K562 (cell line): ENCODE measurements around the gene ERN1. TPM values are rescaled to one million over a fixed set of nuclear protein-coding genes. Genes with fewer than 3 reads are reported as not detected.

Experiments used
- ATAC-seq: fragments of 200-7000 bp; cut with Tn5 transposase; 3 replicates; pipeline ENCODE4 v1.9.1; 2020; ENCODE audit warnings: moderate library complexity
- BruUV-seq: library from RNA; stranded (reverse); fragments of 400-500 nt; replicated peaks from 2 replicates; lab custom pipeline; 2021; lab: Mats Ljungman, UMichigan
- CTCF ChIA-PET: fragments of 300-600 bp; formaldehyde crosslinking; extraction: SDS; loops from one replicate; lab custom pipeline; 2021; ENCODE audit warnings: low intra/inter-chr PET ratio; lab: Yijun Ruan, JAX
- POLR2A ChIA-PET: fragments of 300-600, 350-650 bp; sonication (Branson Sonifier 250); formaldehyde crosslinking; extraction: SDS; loops from one replicate; lab custom pipeline; 2021; ENCODE audit warnings: antibody characterized with exemption, inconsistent platforms; lab: Yijun Ruan, JAX
- DNase-seq, 4 experiments: peaks; one replicate each; pipeline versions ENCODE4 v3.0.0 to v3.0.0-alpha.2; 2011 to 2018; ENCODE audit warnings: low spot score in 3 of 4, mixed read lengths in 3 of 4; ENCODE audit errors: extremely low read depth in 1 of 4
- FAIRE-seq: peaks from 2 replicates; lab custom pipeline; 2011; peaks lifted over from hg19 to GRCh38; lab: Jason Lieb, UNC
- H2AFZ ChIP-seq: 2 replicates; pipeline ENCODE4 v1.6.0; 2011; ENCODE audit warnings: low read depth, low read length, control low read depth, inconsistent platforms
- H3K27ac ChIP-seq: fragments of 200-600 bp; 3 replicates; pipeline ENCODE4 v1.8.0; 2011; ENCODE audit warnings: low read depth, mild to moderate bottlenecking, control low read depth, inconsistent platforms, low read length, moderate library complexity, mixed read lengths; ENCODE audit errors: extremely low read depth
- H3K27me3 ChIP-seq, 2 experiments: fragments of 300-600 bp in 1 of 2; 2 replicates in 1 of 2; 3 replicates in 1 of 2; pipeline versions ENCODE4 v1.6.0 to v1.8.0; 2011; ENCODE audit warnings: inconsistent platforms in 2 of 2, low read length in 2 of 2, mild to moderate bottlenecking in 1 of 2, mixed read lengths in 1 of 2, moderate library complexity in 1 of 2; ENCODE audit not compliant: control insufficient read depth in 2 of 2, insufficient read depth in 2 of 2
- H3K36me3 ChIP-seq: fragments of 300-600 bp; 3 replicates; pipeline ENCODE4 v1.8.0; 2011; ENCODE audit warnings: mild to moderate bottlenecking, low read length, inconsistent platforms; ENCODE audit not compliant: control insufficient read depth, insufficient read depth
- H3K4me1 ChIP-seq, 2 experiments: fragments of 200-600 bp in 1 of 2; replicated peaks in 1 of 2; 2 replicates in 1 of 2; 3 replicates in 1 of 2; pipeline versions ENCODE4 v1.5.1 to v1.8.0; 2011; ENCODE audit warnings: inconsistent platforms in 2 of 2, low read length in 2 of 2, mild to moderate bottlenecking in 1 of 2, mixed read lengths in 1 of 2, moderate library complexity in 1 of 2; ENCODE audit not compliant: control insufficient read depth in 2 of 2, insufficient read depth in 2 of 2
- H3K4me2 ChIP-seq: 2 replicates; pipeline ENCODE4 v1.6.1; 2011; ENCODE audit warnings: low read length, control low read depth, inconsistent platforms, mixed read lengths; ENCODE audit not compliant: insufficient read depth
- H3K4me3 ChIP-seq: fragments of 200-600 bp; sonication (generic), shearing (Covaris generic); 2 replicates; pipeline ENCODE4 v1.5.1; 2016; ENCODE audit warnings: control low read depth, inconsistent platforms
- H3K79me2 ChIP-seq: fragments of 200-600 bp; 3 replicates; pipeline ENCODE4 v1.8.0; 2011; ENCODE audit warnings: low read length, inconsistent platforms; ENCODE audit not compliant: control insufficient read depth, insufficient read depth
- H3K9ac ChIP-seq, 2 experiments: 2 replicates each; pipeline versions ENCODE4 v1.6.0 to v1.6.1; 2011; ENCODE audit warnings: low read depth in 2 of 2, low read length in 2 of 2, control low read depth in 1 of 2, inconsistent platforms in 1 of 2, mild to moderate bottlenecking in 1 of 2, mixed read lengths in 1 of 2; ENCODE audit not compliant: insufficient read depth in 1 of 2
- H3K9me1 ChIP-seq: one replicate; pipeline ENCODE4 v1.6.0; 2011; ENCODE audit warnings: inconsistent platforms, mild to moderate bottlenecking, low read length, moderate library complexity; ENCODE audit not compliant: control insufficient read depth, insufficient read depth
- H3K9me3 ChIP-seq: replicated peaks from 2 replicates; pipeline ENCODE4 v1.5.1; 2011; ENCODE audit warnings: low read depth, low read length, inconsistent platforms; ENCODE audit not compliant: control insufficient read depth, insufficient read depth
- H4K20me1 ChIP-seq: replicated peaks from 2 replicates; pipeline ENCODE4 v1.6.1; 2011; ENCODE audit warnings: low read length, inconsistent platforms, mixed read lengths; ENCODE audit not compliant: control insufficient read depth, insufficient read depth
- ARID1B ChIP-seq: fragments of 450-650 bp; IDR thresholded peaks from 2 replicates; pipeline ENCODE4 v1.6.1; 2016; ENCODE audit warnings: antibody characterized with exemption, mild to moderate bottlenecking, inconsistent platforms
- BHLHE40 ChIP-seq: IDR thresholded peaks from 2 replicates; pipeline ENCODE4 v1.6.1; 2011; ENCODE audit warnings: low read length, improper control_type of control experiment
- ESRRB ChIP-seq: fragments of 250-450 bp; sonication (Bioruptor Pico); IDR thresholded peaks from 2 replicates; pipeline ENCODE4 v1.5.0; 2020; ENCODE audit warnings: mild to moderate bottlenecking, moderate library complexity, borderline replicate concordance
- GTF2A2 ChIP-seq: IDR thresholded peaks from 2 replicates; pipeline ENCODE4 v1.6.1; 2016; ENCODE audit warnings: mild to moderate bottlenecking, missing genetic modification characterization, missing compliant biosample characterization
- SP2 ChIP-seq: IDR thresholded peaks from 2 replicates; pipeline ENCODE4 v1.6.1; 2011; ENCODE audit warnings: mild to moderate bottlenecking, low read depth, low read length, moderate library complexity; ENCODE audit not compliant: poor library complexity, severe bottlenecking; ENCODE audit errors: extremely low read depth
- XRCC3 ChIP-seq: fragments of 450-650 bp; IDR thresholded peaks from 2 replicates; pipeline ENCODE4 v1.6.1; 2017; ENCODE audit warnings: mild to moderate bottlenecking, moderate library complexity
- ZFP36 ChIP-seq: fragments of 150-350 bp; IDR thresholded peaks from 2 replicates; pipeline ENCODE4 v1.6.1; 2018; ENCODE audit warnings: low read length, low read depth; ENCODE audit not compliant: partially characterized antibody
- ZNF695 ChIP-seq: fragments of 450-650 bp; formaldehyde crosslinking; IDR thresholded peaks from 2 replicates; pipeline ENCODE4 v1.4.0; 2020; ENCODE audit warnings: mild to moderate bottlenecking, moderate library complexity
- WGBS: fragments of 100-300 bp; shearing (Covaris generic); methylation state at CpG from one replicate; pipeline ENCODE4 v1.1.6; 2016; ENCODE audit warnings: low coverage, mixed read lengths; ENCODE audit not compliant: insufficient coverage; ENCODE audit errors: missing lambda C conversion rate; 5-methylcytosine and 5-hydroxymethylcytosine counted together
- in situ Hi-C: fragments of 300-500 bp; cut with MboI; formaldehyde crosslinking; loops from 4 replicates; pipeline ENCODE4 v1.15.0; 2018; ENCODE audit warnings: inconsistent platforms, mixed read lengths
- intact Hi-C: fragments of 100-400 bp; cut with micrococcal nuclease; formaldehyde crosslinking; loops from 2 replicates; pipeline ENCODE4 v1.14.2; 2022
- polyA plus RNA-seq, 8 experiments: library from polyadenylated mRNA; depleted of rRNA in 4 of 8; stranded (reverse) in 5 of 8; unstranded in 3 of 8; fragments of >200 nt; fragmentation: Nextera tagmentation in 2 of 8; fragmentation: Illumina TruSeq in 1 of 8; extraction: Ambion mirVana in 2 of 8; extraction: Trizol in 1 of 8; gene quantifications; 2 replicates each; pipeline versions ENCODE4 v1.2.1 to v1.2.3, GENCODE V29; 2011 to 2014; ENCODE audit warnings: inconsistent platforms in 1 of 8, missing spikeins in 1 of 8
- total RNA-seq, 7 experiments: library from RNA; depleted of rRNA in 6 of 7; stranded (reverse); fragments of >200 nt in 6 of 7; fragmentation: Illumina TruSeq in 2 of 7; extraction: Trizol in 2 of 7; gene quantifications; 2 replicates each; pipeline versions ENCODE4 v1.2.1 to v1.2.3, GENCODE V29; 2011 to 2021; ENCODE audit warnings: low replicate concordance in 1 of 7
- TF ChIP-seq, protein P1 (sequence below): fragments of 250-450 bp; sonication (Bioruptor Pico); IDR thresholded peaks from 2 replicates; pipeline ENCODE4 v1.4.0; 2020; ENCODE audit warnings: mild to moderate bottlenecking, moderate library complexity
- TF ChIP-seq, protein P2 (sequence below): sonication (generic); formaldehyde crosslinking; IDR thresholded peaks from 2 replicates; pipeline ENCODE4 v1.8.0; 2022; ENCODE audit warnings: missing genetic modification reagents, mild to moderate bottlenecking, borderline replicate concordance

The ERN1 gene
- total and polyA plus RNA-seq, 9 of the 15 experiments (the other 6 are each of a cell fraction or from before 2014, with no cell fraction given), result 2.1 to 22.5 (median 7.3) TPM

DNA sequence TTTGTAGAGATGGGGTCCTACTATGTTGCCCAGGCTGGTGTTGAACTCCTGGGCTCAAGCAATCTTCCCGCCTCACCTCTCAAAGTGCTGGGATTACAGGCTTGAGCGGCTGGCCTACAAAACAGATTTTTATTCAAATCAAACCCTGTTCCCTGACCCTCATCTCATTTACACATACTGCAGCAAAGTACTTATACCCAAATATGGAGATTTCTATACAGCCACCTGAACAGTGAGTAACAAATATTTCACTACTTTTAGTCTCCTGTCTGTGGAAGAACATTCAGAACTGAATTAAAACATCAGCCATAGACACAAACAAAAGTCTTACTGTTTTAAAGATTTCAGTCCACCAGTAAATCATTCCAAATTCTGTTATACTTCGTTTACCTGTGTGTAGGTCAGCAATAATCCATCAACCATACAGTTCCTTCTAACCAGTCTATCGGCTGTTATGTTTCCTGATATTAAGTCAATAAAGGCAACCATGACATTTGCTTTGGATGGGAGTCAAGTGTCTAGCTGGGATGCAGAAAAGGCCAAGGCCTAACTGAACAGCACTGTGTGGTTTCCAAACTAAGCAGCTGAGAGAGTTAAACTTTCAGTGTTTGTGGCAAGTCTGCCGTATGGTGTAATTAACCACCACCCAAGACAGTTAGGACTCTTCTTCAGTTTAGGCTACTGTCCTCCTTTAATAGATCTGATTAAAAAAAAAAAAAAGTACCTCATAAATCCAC lies 22.3 kb downstream of the ERN1 start:
- H4K20me1 ChIP-seq, result no peaks in the 10 kb centered on the region
- no peaks in the 10 kb centered on the region for H3K27me3 ChIP-seq
- no peak for TF ChIP-seq GTF2A2 (tag)
- TF ChIP-seq BHLHE40, result no peak
- TF ChIP-seq ESRRB (CRISPR knock-in tag), result no peak
- no peak for TF ChIP-seq ZFP36
- TF ChIP-seq, protein P1, sequence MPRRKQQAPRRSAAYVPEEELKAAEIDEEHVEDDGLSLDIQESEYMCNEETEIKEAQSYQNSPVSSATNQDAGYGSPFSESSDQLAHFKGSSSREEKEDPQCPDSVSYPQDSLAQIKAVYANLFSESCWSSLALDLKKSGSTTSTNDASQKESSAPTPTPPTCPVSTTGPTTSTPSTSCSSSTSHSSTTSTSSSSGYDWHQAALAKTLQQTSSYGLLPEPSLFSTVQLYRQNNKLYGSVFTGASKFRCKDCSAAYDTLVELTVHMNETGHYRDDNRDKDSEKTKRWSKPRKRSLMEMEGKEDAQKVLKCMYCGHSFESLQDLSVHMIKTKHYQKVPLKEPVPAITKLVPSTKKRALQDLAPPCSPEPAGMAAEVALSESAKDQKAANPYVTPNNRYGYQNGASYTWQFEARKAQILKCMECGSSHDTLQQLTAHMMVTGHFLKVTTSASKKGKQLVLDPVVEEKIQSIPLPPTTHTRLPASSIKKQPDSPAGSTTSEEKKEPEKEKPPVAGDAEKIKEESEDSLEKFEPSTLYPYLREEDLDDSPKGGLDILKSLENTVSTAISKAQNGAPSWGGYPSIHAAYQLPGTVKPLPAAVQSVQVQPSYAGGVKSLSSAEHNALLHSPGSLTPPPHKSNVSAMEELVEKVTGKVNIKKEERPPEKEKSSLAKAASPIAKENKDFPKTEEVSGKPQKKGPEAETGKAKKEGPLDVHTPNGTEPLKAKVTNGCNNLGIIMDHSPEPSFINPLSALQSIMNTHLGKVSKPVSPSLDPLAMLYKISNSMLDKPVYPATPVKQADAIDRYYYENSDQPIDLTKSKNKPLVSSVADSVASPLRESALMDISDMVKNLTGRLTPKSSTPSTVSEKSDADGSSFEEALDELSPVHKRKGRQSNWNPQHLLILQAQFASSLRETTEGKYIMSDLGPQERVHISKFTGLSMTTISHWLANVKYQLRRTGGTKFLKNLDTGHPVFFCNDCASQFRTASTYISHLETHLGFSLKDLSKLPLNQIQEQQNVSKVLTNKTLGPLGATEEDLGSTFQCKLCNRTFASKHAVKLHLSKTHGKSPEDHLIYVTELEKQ, result no peak
- TF ChIP-seq, protein P2, sequence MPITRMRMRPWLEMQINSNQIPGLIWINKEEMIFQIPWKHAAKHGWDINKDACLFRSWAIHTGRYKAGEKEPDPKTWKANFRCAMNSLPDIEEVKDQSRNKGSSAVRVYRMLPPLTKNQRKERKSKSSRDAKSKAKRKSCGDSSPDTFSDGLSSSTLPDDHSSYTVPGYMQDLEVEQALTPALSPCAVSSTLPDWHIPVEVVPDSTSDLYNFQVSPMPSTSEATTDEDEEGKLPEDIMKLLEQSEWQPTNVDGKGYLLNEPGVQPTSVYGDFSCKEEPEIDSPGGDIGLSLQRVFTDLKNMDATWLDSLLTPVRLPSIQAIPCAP, result no peak
- no peak for TF ChIP-seq ARID1B
- no peak for TF ChIP-seq XRCC3
- no peak for TF ChIP-seq ZNF695
- TF ChIP-seq SP2, result no peak
- no peak overlapping the region for H3K27ac ChIP-seq
- H2AFZ ChIP-seq, result no peak overlapping the region
- WGBS, result 61% methylated on average over 5 of the region's 5 CpGs
- FAIRE-seq, result no peak
- ChIA-PET POLR2A (no interaction called here), CTCF (no interaction called here)
- peaks cover 0 to 22% of the 10 kb centered on the region in 2 experiments; a peak in 3 of 5 replicates for H3K4me1 ChIP-seq
- intact Hi-C loops (no loop called here), in situ Hi-C loops (no loop called here)
- no TSS peak for BruUV-seq
- ATAC-seq, result no peak
- no peak overlapping the region for H3K9ac ChIP-seq
- no peaks in the 10 kb centered on the region for H3K9me3 ChIP-seq
- H3K4me3 ChIP-seq, result no peak overlapping the region
- H3K36me3 ChIP-seq, result no peaks in the 10 kb centered on the region
- H3K4me2 ChIP-seq, result no peak overlapping the region
- no peaks in the 10 kb centered on the region for H3K9me1 ChIP-seq
- H3K79me2 ChIP-seq, result peaks cover 8% of the 10 kb centered on the region; the same call in 2 of the 3 replicates
- no peak for DNase-seq
